HG03196 (cell line): Measurements from ENCODE around the gene TMEM240.

Experiments
- ATAC-seq: cut with Tn5 transposase; IDR thresholded peaks from one replicate; pipeline ENCODE4 v1.9.1; 2021; ENCODE audit not compliant: unreplicated experiment

TMEM240 gene

GRCh38 chr1:1540090-1540817, at the start of gene TMEM240:
Gene TMEM240 (minus strand): TSS chr1:1540624. CDS start chr1:1540346, 278 bp downstream.
- ATAC-seq, result no peak

- ATAC-seq, result no peak
Observed at GRCh38 chr1:1583347-1584010, 43.1 kb upstream of the TMEM240 start.

- no peak for ATAC-seq
Observed at GRCh38 chr1:1582585-1583346, 42.3 kb upstream of the TMEM240 start.

GRCh38 chr1:1578371-1578940, 38.0 kb upstream of the TMEM240 start:
- no peak for ATAC-seq

DNA sequence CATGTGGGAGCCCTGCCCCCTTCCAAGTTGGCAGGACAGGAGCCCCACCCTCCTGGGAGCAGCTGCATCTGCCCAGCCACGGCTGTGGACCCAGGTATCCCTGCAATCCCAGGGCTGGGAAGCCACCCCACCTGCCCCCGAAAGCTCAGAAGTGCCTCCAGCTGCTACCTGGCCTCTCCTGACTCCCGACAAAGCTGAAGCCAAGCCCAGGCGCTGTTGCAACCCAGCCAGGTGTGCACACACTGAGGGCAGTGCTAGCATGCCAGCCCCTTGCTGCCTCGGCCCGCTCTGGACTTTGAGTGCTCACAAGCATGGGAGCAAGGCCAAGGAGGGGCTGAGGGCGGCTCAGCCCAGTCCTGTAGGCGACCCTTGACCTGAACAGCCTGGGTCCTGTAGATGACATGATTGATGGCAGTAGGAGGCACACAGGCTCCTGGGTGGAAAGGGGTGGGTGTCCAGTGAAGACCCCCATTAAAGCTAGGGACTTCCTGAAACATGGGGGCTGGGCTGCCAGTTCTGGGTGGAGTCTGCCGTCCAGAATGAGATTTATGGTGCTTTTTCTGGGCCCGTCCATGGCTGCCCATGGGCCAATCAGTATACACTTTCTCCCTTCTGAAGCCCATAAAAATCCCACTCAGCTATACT, 37.1 kb upstream of the TMEM240 start:
- no peak for ATAC-seq

DNA sequence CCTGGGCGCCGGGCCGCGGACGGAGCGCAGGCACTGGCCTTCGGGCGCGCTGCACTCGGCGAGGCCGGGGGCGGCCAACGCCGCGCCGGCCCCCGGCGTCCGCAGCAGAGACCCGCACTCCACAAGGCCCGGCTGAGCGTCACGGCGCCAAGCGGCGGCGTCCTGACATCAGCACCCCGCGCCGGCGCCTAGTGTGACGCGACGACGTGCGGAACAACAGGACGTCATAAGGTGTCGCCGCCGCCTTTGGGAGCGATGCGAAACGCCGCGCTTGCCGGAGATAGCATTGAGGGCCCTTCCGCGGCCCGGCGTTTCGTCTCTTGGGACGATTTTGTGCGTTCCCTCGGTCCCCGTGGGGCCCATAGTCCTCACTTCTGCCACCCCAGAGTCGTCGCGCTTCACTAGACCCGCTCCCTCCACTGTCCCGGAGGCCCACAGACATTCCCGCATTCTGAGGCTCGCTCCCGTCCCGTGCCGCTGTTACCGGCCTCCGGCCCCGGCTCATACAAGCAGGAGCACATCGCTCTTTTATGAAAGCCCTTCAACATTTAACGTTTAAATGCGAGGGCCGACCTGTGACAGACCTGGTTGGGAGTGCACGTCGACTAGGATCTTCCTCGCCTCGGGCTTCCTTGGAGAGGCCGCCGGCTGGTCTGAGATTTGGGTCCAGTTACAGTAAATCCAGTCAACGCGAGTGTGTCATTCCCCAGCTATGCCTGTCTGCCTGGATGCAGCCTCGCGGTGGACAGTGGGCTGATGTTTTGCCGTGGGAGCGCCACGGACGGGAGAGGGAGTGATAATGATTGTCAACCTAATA, 34.5 kb upstream of the TMEM240 start, which contains the start of gene SSU72:
Gene SSU72 (minus strand): TSS at position 143 of the 817 bp plus-strand sequence. CDS start 306 bp downstream, outside the sequence.
- ATAC-seq, result peak; percentile 80

- ATAC-seq, result peak; percentile 52
Observed at GRCh38 chr1:1573843-1574720, 33.7 kb upstream of the TMEM240 start.

- ATAC-seq, result no peak
Observed at GRCh38 chr1:1569341-1569740, 28.9 kb upstream of the TMEM240 start.

DNA sequence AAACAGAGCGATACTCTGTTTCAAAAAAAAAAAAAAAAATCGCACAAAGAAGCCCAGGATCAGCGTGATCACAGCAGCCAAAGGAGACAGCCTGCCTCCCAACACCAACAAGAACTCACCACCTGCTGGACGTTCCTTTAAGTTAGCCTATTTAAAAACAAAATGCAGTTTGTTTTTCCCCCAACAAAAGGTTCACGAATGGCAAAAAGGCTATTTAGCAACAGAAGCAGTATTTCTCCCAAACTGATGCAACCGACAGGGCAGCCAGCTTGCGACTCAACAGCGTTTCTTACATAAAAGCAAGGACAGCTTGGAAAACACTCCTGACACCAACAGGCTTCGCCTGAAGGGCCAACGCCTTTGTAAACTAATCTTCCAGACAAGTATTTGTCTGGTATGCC, 27.5 kb upstream of the TMEM240 start:
- no peak for ATAC-seq

GRCh38 chr1:1567152-1567875, 26.9 kb upstream of the TMEM240 start:
- no peak for ATAC-seq

DNA sequence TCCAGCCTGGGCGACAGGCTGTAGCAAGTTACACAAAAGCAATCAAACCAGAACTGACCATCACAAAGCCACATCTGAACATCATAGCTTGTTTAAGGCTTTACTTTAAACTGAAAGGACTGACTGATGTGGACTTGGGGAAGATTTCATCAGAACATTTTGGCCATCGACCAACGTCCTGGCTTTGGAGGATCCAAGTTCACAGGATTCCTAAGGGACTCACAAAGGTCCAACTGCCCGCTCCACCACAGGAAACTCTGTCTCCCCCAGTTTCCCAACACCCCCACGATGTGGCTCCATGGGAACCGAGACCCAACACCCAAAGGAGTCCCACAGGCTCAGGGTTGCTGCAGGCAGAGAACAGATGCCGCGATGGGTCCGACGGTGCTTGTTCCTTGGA, 24.9 kb upstream of the TMEM240 start:
- ATAC-seq, result no peak

DNA sequence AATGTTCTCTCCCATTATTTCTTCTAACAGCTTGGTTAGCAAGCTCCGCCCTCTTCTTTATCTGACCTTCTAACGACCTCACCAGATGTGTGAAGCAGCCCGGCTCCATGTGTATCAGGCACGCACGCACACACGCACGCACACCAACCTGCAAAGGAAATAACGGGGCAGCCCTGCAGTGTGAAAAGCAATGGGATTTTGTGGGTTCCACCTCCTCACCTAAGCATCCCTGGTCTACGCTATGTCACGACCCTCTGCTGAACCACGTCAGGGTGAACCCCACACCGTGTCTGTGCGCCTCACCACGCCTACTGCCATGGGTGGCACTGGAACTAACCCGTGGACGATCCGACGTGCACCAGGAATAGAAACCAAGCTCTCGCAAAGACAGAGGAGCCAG, 23.8 kb upstream of the TMEM240 start:
- no peak for ATAC-seq

GRCh38 chr1:1563688-1564087, 23.3 kb upstream of the TMEM240 start:
- no peak for ATAC-seq

GRCh38 chr1:1562556-1563195, 22.3 kb upstream of the TMEM240 start:
- no peak for ATAC-seq

- no peak for ATAC-seq
Observed at GRCh38 chr1:1561801-1562470, 21.5 kb upstream of the TMEM240 start.

DNA sequence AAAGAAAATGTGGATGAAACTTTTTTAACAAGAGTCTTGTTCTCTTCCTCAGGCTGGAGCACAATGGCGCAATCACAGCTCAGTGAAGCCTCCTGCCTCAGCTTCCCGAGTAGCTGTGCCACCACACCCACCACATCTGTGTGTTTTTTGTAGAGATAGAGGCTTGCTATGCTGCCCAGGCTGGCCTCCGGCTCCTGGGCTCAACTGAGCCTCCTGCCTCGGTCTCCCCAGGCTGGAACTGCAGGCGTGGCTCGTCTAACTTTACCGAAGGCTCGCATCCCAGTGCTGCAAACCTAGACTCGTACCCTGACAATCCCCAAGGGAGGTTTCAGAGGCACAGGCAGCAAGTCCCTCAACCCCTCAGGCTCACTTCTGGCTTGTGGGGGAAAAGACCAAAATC, 19.8 kb upstream of the TMEM240 start:
- no peak for ATAC-seq

DNA sequence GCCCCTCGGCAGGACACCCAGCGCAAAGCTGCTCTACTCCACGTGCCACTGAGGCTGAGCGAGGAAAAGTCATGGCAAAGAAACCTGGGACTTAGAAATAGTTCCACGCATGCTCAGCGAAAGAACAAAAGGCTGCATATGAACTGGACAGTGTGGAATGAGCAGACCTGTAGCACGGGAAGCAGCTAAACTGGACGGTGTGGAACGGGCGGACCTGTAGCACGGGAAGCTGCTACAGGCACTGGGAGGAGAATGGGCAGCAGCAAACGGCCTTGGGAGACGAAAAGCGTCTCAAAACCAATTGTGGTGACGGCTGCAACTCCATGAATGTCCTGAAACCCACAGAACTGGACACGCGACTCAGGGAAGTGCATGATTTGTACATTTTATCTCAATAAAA, 18.6 kb upstream of the TMEM240 start:
- no peak for ATAC-seq
